Muscle of back (tissue), 11 donors: ENCODE results near the gene ECM2. TPM values are rescaled to one million over a fixed set of nuclear protein-coding genes. Genes with fewer than 3 reads are reported as not detected.
A peak's percentile ranks its signal among the peaks of the same experiment; 100 is the strongest.

Experiments
- DNase-seq, 3 donors: peaks; one replicate each; pipeline versions ENCODE4 v3.0.0 to v3.0.0-alpha.2; 2013
- polyA plus RNA-seq, 10 donors: library from polyadenylated mRNA; unstranded; fragments of 120-200 nt; gene quantifications; one replicate each; pipeline ENCODE4 v1.2.1, GENCODE V29; 2013; ENCODE audit not compliant: insufficient read length in 10 of 10

The ECM2 gene
- polyA plus RNA-seq, 10 donors = 17.4 to 46.9 (median 22.7) TPM

DNA sequence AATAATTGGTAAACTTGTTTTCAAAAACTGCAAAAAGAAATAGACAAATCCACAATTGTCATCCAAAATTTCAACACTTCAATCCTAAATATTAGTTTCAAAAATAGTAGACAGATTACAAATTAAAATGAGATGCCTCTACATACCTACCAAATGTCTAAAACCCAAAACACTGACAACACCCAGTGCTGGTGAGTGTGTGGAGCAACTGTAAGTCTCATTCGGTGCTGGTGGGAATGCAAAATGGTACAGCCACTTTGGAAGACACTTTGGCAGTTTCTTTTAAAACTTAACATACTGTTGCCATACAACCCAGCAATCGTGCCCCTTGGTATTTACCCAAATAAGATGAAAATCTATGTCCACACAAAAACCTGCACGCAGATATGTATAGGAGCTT lies 6.7 kb downstream of the ECM2 start:
- DNase-seq = no peak

DNA sequence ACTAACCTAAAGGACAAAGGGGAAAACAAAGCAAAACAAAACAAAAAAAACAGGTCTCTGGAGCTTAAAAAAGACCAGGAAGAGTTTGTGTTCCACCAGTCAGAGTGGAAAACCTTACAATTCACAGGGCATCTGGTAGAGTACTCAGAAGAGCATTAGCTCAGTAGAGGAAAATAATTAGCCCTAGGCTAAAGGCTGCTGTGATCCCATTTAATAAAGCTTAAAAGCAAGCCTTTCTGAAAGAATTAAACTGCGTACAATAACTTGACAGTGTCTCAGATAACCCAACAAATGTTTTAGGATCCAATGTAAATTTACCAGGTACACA lies 7.3 kb downstream of the ECM2 start:
- DNase-seq = peak in 1 of 3 donors; percentile 58

DNA sequence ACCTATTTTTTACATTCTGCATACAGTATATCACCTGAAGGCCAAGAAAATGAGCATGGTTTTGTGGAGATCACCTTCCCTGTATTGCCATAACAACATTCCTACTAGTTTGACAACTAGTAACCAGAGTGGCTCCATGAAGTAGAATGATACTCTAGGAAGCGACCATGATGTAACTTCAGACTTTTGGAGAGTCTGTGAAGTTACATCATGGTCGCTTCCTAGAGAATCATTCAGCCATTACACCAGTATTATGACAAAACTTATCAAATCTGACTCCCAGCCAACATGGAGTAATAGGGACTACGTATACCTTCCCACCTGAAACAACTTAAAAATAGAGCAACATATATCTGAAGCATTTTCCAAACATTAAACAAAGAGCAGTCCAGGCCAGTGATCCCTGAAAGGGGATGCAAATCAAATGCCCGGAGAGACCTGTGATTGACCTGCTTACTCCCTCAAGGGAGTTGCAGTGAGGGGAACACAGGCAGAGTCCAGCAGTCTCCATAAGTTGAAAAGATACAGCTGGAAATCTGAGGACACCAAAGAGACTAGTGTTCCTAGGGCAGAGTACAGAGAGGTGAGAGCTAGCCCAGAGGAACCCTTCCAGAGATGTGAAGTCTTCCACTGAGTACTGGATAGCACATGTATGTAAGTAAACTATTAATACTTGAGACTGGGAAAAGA lies 7.8 kb downstream of the ECM2 start:
- peak in 1 of 3 donors; percentile 41 for DNase-seq

DNA sequence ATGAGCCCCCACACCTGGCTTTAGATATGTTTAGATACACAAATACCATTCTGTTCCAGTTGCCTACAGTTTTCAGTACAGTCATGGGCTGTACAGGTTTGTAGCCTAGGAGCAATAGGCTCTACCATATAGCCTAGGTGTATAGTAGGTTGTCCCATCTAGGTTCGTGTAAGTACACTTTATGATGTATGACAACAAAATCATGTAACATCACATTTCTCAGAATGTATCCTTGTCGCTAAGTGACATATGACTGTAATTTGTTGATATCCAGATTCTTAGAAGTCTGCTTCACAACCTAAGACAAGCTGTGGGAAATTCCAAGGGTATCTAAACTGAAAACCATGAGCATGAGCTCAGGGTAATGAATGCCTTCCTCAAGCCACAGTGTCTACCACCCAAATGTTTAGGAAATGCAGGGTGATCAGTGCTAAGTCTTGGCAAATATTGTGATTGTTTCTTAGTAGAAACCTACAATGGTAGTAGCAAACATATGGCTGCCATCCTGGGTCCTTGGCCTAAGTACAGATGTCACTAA lies 8.4 kb downstream of the ECM2 start:
- DNase-seq = no peak

DNA sequence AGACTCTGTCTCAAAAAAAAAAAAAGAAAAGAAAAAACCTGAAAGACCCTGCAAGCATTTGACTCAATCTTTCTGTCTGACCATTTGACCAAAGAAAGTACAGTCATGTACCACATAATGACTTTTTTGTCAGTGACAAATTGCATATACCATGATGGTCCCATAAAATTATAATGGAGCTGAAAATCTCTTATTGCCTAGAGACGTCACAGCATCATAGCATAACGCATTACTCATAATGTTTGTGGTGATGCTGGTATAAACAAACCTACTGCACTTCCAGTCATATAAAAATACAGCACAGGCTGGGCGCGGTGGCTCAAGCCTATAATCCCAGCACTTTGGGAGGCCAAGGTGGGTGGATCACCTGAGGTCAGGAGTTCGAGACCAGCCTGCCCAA lies 10.5 kb downstream of the ECM2 start:
- DNase-seq = no peak

DNA sequence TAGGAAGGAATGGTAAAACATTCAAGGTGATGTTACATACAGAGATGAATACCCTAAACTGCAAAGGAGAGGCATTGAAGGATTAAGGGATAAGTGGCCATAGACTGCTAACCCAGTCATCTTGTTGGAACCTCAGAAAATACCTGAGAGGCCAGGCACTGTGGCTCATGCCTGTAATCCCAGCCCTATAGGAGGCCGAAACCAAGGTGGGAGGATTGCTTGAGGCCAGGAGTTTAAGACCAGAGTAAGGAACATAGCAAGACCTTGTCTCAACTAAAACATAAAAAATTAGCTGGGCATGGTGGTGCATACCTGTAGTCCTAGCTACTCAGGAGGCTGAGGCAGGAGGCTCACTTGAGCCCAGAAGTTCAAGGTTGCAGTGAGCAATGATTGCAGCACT lies 10.9 kb downstream of the ECM2 start:
- no peak for DNase-seq

DNA sequence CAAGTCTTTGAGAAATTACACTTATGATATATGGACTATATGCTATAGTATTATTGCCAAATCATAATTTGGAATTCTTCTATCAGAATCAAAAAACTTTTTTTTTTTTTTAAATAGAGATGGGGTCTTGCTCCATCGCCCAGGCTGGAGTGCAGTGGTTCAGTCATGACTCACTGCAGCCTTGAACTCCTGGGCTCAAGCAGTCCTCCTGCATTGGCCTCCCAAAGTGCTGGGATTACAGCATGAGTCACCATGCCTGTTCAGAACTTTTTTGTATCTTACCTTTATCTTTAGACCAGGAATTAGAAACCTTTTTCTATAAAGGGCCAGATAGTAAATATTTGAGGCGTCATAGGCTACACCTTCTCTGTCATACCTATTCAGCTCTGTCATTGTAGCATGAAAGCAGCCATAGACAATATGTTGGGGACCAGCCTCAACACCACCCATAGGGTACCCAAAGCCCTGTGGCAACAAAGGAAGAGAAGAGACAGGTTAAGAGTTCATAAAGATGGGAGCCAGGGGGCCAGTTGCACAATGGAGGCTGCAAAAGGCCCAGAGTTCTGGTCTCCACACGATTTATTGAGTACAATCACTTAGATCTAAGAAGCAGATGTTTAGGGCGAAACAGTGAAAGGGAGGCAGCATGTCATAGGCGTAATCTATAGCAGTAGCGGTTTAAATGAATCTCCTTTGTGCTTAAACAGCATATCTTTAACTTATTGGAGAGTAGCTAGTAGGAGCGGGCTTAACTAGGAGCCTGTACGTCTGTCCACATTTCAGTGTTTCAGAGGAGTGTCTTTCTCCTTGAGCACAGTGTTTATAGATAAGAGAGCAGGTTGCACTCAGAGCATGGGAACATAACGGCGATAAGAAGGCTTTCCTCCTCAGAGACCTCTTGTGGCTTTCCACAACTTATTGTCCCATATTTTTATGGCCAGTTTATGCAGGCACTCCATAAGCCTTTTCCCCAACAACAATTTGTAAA lies 12.5 kb downstream of the ECM2 start:
- DNase-seq = no peak

DNA sequence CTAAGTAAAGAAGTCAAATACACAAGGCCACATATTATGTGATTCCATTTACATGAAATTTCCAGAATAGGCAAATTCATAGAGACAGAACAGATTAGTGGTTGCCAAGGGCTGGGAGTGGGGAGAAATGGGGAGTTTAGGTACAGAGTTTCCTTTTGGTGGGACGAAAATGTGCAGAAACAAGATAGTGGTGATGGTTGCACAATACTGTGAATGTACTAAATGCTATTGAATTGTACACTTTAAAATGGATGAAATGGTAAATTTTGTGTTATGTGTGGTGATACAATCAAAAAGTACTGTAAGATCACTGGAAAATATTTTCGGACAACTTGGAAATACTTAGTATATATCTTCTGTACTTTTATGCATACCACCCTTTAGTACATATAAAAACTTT lies 15.0 kb downstream of the ECM2 start:
- DNase-seq = no peak

DNA sequence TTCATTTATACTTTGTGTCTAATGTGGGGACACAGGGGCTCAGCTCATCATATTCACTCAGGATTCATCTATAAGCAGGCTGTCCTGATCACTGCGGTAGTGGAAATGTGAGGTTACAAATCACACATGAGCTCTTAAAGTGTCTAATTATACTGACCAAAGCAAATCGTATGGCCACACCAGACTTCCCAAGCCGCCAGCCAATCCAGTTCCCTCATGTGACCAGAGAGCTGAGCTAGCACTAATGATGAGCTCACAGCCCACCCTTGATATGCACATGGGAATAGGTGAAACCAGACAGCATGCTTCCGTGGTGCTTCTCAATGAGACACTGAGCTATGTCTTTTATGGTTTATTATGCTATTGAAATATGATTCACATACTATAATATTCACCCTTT lies 17.6 kb downstream of the ECM2 start:
- DNase-seq = no peak

DNA sequence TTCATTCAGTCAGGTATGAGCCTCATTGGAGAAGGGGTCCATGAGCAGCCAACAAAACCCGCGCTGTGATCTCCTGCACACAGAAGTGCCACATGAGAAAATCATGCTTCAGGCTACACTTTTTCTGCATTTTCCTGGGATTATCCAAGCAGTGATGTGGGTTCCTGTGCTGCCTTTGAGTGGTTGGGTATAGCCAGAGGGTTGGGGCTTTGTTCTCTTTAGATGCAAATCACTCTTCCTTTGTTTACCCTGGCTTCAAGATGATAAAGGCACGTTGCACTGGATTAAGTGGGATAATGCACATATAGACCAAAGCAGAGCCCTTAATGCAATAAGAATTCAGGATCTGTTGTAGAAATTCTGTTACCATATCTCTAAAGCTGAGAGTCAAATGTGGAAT lies 18.7 kb downstream of the ECM2 start:
- no peak for DNase-seq

DNA sequence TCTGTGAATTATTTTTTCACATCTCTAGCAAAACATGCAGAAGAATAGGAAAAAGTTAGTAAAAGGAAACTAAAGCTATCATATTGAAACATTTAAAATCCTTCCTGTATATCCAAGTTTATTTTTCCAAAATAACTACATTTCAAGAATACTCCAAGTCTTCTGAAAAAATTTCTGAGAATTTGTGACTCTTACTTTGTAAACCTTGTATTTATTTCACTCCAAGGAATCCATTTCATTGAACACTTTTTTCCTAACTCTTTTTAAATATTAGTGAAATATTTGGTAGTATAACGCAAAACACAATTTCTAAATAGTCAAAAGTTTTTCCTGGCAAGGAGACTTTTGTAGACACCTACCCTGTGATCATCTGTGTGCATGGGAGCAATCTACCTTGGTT lies 19.3 kb downstream of the ECM2 start:
- peak in 1 of 3 donors; percentile 53 for DNase-seq

DNA sequence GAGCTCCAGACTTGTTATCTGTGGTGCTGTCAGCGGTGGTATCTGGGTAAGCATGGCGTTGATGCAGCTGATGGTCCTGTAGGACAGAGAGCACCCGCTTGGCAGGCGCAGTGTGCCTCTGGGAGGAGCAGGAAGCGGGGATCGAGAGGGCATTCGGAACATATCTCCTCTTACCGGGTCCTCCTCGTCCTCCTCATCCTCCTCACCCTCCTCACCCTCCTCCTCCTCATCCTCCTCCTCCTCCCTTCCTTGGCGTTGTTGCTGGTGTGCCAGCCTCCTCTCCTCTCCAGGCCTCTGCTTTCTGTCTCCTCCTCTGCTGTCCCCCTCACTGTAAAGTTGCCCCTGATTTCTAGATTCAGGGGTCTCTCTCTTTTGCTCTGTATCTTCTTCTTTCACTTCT lies 21.2 kb downstream of the ECM2 start:
- DNase-seq = no peak

DNA sequence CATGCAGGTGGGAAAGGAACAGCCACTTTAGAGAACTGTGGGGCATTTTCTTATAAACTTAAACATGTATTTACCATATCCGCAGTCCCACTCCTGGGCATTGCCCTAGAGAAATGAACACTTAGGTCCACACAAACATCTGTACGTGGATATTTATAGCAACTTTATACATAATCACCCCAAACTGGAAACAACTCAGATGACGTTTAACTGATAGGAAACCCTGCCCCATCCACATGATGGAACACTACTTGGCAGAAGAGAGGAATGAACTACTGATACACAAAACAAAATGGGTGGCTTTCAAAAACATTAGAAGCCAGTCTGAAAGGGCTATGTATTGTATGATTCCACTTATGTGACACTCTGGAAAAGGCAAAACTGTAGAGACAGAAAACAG lies 22.4 kb downstream of the ECM2 start:
- DNase-seq = no peak

DNA sequence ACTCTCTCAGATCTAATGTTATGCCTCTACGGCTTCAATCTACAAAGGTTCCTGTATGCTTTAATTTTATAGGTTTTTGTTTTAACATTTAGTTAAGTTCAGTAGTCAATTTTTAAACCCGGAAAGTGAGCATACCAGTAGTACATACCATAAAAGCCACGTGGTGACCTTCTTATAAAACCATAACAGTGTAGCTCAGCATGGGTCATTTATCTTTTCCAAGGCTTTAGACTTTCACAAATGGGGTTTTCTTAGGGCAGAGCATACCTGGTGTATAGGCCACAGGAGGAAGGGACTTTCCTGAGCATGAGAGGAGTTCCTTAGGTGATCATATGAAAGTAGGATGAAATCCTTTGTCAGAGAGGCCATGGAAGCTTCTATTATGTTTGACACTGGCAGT lies 23.2 kb downstream of the ECM2 start:
- DNase-seq = no peak

DNA sequence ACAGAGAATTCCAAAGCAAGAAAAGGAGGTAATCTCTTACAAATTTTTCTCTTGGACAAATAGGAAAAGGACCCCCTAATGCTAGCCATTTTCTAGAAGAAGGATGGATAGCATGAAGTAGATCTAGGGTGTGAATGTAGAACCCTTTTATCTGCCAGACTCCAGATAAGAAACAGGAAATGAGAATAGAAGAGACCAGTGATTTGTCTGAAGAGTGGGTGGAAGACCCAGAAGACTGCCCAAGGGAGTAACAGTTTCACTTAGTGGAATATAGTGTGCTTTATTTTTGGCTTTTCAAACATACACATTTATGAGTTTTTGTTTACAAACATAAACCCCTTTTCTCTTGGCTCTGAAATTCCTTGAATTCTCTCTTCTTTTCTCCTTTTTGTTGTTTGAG lies 25.0 kb downstream of the ECM2 start:
- no peak for DNase-seq

DNA sequence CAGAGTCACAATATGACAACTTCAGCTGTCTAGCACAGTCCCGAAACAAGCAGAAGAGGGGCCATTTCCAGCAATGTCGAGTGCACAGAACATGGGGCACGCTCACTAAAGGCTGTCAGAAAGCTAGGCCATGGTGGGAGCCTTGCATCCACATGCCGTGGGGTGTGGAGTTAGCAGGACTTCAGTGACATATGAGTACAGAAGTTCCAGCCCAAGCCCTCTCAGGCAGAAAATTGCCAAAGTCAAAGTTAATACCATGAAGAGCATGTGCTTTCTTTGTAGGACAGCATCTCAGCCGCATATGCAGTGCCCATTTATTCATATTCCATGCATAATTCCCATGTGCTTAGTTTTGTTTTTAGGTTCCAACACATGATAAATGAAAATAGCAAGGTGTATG lies 26.7 kb downstream of the ECM2 start:
- DNase-seq = peak in 1 of 3 donors; percentile 45

DNA sequence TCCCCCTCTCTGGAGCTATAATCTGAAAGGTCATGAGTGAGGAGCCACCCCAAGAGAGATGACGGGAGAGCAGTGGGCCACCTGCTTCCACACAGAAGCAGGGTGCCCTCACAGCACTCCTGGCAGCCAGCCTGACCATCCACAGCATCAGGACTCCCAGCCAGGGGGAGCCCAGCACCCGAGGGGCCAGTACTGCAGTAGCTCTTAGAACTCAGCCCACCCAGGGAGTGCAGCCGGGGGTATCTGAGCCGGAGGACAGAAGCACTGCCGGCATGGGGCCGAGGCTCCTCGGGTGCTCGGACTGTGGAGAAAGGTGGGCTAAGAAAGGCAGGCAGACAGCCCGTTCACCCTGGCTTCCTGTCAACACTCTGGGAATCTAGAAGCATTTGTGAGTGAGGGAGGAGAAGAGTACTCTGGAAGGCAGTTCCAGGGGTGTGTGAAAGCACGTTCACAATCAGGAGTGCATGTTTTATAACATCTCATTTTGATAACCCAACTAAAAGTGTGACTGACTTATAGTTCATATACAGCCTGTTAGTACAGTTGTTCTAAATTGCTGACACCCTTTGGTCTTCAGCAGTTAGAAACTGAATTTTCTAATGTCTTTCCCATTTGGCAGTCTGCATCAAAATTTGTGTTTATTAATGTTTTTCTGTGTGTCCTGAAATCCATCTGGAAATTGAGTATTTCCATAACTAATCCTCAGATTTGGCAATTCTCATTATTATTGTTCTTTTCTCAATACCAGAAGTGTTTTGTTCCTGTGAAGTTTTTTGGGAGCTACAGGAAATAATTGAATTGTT lies 27.6 kb downstream of the ECM2 start:
- DNase-seq = peak in 2 of 3 donors; percentile 54 to 85

DNA sequence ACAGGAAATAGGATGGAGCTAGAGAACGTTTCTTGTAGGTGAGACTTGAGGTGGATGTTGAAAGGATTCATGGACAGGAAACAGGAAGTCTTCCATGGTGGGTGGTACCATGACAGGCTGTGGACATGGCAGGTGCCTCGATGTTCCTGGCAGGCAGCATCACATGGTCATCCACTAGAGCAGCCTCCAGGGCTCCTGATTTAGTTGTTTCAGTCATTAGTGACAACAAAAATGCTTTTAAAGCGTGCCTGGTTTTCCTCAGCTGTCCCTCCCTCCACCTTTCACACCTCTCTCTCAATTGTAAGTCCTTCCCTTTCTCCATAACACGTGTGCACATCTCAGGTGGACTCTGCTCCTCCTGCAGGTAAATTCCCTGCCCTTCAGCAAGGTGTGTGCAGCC lies 28.3 kb downstream of the ECM2 start:
- DNase-seq = no peak

DNA sequence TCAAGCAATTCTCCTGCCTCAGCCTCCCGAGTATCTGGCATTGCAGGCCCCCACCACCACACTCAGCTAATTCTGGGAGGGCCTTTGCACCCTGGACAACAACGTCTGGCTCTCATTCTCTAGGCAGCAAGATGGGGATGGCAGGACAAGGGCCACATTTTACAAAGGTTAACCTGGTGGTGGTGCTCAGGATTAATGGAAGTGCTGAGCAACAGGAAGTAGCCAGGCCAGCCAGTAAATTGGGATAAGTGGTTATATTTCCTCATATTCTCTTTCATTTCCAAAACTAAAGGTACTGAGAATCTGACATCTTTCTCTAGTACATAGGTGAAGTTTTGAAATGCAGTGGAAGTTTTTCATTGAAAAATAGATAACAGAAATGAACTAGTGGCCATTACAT lies 28.8 kb downstream of the ECM2 start:
- no peak for DNase-seq

DNA sequence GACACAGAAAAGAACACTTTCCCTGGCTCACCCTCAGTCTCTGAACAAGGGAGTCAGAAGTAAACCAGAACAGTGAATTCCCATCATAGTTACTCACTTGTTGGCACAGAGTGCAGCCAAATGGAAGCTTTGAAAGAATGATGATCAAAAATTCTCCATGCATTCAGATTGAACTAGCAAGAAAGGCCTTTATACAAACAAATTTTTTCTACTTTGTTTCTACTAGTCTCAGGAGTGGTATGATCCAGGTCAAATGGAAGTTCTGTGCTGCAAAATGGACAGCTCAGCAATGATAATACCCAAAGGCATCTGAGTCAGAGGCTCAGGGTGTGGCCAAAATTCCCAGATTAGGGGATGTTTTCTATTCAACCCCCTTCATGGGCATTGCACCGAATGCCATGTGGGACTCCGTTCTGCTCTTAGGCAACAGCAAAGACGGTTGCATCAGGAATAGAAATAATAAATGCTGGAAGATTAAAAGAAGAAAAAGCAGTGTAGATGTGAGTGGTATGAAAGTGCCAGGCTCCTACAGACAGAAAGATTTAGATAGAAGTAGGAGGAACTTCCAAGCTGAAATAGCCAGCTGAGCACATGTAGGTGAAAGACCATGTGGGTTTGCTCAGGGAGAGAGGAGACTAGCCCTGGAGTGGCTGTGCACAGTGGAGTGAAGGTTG lies 29.5 kb downstream of the ECM2 start:
- DNase-seq = peak; percentile 89 to 93 (median 93)

DNA sequence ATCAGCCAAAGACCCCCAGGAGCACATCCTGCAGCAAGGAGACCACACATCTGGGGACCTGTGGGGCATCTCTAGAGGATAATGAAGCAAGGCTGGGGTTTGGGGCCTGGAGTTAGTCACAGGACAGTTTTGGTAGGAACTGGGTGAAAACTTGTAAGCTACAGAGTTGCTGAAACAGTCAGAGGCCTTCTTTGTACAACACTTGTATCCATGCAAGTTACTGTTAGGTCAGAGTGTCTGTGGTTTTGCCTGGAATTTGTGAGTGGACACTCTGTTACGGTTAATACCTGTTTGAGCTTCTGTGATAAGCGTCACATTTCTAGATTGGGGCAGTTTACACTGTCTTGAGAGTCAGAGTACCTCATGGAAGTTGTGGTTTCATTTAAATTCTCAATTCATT lies 30.9 kb downstream of the ECM2 start:
- no peak for DNase-seq

DNA sequence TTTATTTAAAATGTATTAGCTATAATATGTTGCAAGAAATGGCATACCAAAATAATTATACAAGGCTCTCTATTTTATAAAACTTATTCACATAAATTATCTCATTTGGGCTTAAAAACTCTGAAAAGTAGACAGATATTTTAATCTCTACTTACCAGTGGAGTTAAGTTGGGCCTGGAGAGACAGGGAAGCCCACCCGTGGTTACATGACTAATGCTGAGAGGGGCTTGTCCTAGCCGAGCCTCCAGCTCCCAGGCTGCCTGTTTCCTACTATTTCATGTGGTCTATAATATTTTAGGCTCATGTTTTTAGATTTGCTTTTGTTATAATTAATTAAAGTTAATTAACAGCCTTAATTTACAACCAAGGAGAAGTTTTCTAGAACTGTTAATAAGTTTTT lies 32.6 kb downstream of the ECM2 start:
- no peak for DNase-seq
